Activated effector memory CD4-positive, alpha-beta T cell treated with anti-CD3 and anti-CD28 coated beads, Interleukin-2, amount 50 U/mL, for 16 hours (primary cell): ENCODE data around the gene RAB17.

Experiments used
- DNase-seq: peaks from one replicate; pipeline ENCODE4 v3.0.0-alpha.2; 2020

The RAB17 gene

DNA sequence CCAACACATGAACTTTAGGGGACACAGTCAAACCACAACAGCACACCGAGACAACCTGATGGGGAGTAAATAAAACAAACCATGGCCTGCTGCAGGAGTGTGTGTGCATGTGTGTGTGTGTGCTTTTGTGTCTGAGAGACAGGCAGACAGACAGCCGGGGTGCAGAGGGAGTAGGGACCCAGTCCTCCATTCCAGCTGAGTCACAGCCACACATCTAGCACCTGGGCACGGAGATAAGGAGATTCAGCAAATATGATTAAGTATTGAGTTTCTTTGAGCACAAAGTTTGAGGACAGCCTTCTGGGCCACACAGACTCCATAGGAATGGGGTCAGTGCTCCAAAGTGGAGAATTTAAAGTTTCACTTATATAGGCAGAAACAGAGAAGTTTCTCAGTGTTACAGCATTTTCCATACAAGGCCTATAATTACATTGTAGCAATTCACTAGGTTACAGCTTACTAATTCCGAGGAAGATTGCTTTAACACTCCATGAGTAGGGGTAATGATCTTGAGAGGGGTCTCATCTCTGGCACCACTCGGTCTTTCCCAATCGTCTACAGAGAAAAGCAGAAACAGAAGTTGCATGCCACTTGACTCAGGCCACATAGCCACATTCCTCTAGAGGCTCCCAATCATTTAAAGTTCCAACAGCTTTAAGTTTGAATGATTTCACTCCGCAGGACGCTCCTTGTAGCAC is 55.0 kb downstream of the RAB17 start:
- DNase-seq, result no peak

- DNase-seq, result no peak
These were observed 56.2 kb downstream of the RAB17 start for GRCh38 chr2:237534380-237534779.

- DNase-seq, result no peak
These were observed 56.8 kb downstream of the RAB17 start for GRCh38 chr2:237533668-237534161.

- no peak for DNase-seq
These were observed 58.4 kb downstream of the RAB17 start for GRCh38 chr2:237532160-237532559.

DNA sequence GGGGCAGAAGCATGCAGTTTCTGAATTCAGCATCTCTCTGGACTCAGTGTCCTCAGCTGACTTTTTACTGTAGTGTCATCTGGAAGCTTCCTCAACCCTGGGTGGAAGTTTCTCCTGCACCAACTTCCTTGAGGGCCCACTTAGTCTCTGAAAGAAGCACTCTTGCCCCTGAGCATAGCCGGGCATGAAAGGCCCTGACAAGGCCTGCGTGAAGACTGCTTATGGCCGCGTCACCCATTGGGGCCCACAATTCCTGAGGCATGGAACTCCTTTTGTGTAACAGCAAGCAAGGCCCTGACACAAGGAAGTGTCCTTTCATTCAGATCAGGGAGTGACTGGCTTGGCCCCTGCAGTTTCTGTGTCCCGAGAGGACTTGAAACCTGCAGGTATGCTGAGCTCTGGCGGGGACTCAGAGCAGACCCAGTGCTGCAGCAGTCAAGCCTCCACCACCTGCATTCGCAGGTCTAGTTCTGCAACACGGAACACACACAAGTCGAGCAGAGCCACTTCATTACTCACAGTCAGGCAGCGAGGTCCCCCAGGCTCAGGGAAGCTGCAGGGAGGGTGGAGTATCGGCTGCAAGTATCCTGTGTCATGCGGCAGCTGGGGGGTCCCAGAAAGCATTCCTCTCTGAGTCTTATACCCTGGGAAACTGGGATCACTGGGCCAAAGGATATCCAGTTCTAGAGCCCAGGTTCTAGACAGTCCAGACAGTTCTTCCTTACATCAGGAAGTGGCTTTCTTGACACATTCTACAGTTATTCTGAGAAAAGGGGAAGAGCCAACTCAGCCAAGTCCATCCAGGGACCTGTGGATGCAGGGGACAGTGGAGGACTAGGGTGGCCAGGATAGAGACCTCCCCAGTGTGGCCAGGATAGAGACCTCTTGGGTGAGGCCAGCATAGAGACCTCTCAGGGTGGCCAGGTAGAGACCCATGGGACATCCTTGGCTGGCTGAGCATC is 59.8 kb downstream of the RAB17 start:
- DNase-seq, result no peak

GRCh38 chr2:237529452-237530402 is 60.8 kb downstream of the RAB17 start:
- no peak for DNase-seq

DNA sequence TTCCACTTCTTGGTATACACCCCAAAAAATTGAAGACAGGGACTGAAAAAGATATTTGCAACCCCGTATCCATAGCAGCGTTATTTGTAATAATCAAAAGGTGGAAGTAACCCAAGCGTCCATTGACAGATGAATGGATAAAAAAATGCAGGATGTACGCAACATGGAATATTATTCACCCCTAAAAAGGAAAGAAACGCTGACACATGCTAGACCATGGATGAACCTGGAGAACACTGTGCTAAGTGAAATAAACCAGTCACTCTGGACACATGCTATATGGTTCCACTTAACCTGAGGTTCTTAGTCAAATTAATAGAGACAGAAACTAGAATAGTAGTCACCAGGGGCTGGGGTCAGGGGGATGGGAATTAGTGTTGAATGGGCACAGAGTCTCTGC is 62.8 kb downstream of the RAB17 start:
- no peak for DNase-seq

DNA sequence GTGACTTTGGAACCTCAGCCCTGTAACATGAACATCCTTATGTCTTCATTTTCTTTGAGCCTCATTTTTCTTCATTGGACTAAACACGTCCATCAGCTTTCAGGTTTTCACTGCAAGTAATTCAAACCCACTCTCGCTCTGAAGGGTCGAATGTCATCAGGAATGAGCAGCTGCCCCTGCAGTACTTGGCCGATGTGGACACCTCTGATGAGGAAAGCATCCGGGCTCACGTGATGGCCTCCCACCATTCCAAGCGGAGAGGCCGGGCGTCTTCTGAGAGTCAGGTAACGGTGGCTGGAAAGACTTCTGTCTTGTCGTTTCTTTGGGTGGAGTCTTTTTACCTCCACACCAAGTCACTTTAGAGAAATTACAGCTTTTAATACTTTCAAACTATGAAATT is 63.3 kb downstream of the RAB17 start:
- no peak for DNase-seq

- DNase-seq, result no peak
These were observed 64.9 kb downstream of the RAB17 start for GRCh38 chr2:237525559-237526157.

GRCh38 chr2:237524631-237525030 is 65.9 kb downstream of the RAB17 start:
- DNase-seq, result no peak
